Astrocyte of the spinal cord (primary cell): ENCODE measurements around the gene KIF17.
A peak's percentile ranks its signal among the peaks of the same experiment; 100 is the strongest.
"Not testable (repeated sequence)": the region's sequence is repeated elsewhere in the genome, so short reads cannot be mapped to it uniquely, and the experiment has no call there.

ENCODE experiments used
- DNase-seq: peaks from one replicate; pipeline ENCODE4 v3.0.0; 2011; ENCODE audit warnings: low read depth, low spot score
- H3K4me3 ChIP-seq: 2 replicates; pipeline ENCODE4 v1.5.1; 2011; ENCODE audit warnings: low read depth, mild to moderate bottlenecking, low read length, moderate library complexity
- in situ Hi-C: cut with HindIII; loops from 2 replicates; pipeline ENCODE4 v1.10.0; 2017; ENCODE audit warnings: low sequenced_read_pairs
- TF ChIP-seq, protein P1 (sequence below): IDR thresholded peaks from 2 replicates; pipeline ENCODE4 v1.5.1; 2012; ENCODE audit warnings: low read depth, mild to moderate bottlenecking, low read length, inconsistent platforms

Gene KIF17

GRCh38 chr1:20719261-20719660 is 1.5 kb upstream of the KIF17 start:
- no peak overlapping the region for H3K4me3 ChIP-seq
- in situ Hi-C loops: no loop called here
- no peak for DNase-seq
- TF ChIP-seq, protein P1, sequence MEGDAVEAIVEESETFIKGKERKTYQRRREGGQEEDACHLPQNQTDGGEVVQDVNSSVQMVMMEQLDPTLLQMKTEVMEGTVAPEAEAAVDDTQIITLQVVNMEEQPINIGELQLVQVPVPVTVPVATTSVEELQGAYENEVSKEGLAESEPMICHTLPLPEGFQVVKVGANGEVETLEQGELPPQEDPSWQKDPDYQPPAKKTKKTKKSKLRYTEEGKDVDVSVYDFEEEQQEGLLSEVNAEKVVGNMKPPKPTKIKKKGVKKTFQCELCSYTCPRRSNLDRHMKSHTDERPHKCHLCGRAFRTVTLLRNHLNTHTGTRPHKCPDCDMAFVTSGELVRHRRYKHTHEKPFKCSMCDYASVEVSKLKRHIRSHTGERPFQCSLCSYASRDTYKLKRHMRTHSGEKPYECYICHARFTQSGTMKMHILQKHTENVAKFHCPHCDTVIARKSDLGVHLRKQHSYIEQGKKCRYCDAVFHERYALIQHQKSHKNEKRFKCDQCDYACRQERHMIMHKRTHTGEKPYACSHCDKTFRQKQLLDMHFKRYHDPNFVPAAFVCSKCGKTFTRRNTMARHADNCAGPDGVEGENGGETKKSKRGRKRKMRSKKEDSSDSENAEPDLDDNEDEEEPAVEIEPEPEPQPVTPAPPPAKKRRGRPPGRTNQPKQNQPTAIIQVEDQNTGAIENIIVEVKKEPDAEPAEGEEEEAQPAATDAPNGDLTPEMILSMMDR: no peak

DNA sequence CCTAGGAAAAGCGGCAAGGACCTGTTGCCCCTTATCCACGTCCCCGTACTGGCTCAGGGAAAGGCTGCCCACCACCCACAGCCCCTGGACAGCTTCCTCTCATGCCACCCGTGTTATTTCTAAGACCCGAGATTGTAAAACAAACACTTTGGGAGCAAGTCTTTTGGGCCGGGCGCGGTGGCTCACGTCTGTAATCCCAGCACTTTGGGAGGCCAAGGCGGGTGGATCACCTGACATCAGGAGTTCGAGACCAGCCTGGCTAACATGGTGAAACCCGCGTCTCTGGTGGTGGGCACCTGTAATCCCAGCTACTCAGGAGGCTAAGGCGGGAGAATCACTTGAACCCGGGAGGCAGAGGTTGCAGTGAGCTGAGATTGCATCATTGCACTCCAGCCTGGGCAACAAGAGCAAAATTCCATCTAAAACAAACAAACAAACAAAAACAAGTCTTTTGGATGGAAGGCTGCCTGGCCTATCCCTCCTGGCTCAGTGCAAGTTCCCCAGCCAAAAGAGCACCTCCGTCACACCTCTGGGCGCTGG is 606 bp upstream of the KIF17 start:
- H3K4me3 ChIP-seq: peak overlapping the region; percentile 25
- in situ Hi-C loops: not testable (repeated sequence)

GRCh38 chr1:20716232-20716631 is 1.6 kb downstream of the KIF17 start:
- in situ Hi-C loops: no loop called here
- TF ChIP-seq, protein P1: no peak
- H3K4me3 ChIP-seq: no peak overlapping the region
- no peak for DNase-seq

More for the DNA sequence above, 606 bp upstream of the KIF17 start:
- not testable (repeated sequence) for DNase-seq

DNA sequence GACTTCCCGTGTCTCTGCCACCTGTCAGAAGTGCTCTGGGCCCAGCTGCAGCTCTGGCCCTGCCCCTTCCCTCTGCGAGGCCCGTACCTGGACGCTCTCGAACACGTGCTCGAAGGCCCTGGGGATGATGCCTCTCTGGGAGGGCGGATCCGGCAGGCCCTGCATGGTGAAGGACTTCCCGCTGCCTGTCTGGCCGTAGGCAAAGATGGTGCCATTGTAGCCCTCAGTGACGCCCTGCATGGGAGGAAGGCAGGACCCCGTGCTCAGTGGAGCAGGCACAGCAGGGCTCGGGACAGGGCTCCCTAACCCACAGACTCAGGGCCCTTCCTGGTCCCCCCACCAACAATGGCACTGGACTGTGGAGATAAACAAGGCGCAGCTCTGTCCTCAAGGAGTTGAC is 2.4 kb downstream of the KIF17 start:
- in situ Hi-C loops: no loop called here
- no peak overlapping the region for H3K4me3 ChIP-seq
- DNase-seq: no peak
- TF ChIP-seq, protein P1: no peak

DNA sequence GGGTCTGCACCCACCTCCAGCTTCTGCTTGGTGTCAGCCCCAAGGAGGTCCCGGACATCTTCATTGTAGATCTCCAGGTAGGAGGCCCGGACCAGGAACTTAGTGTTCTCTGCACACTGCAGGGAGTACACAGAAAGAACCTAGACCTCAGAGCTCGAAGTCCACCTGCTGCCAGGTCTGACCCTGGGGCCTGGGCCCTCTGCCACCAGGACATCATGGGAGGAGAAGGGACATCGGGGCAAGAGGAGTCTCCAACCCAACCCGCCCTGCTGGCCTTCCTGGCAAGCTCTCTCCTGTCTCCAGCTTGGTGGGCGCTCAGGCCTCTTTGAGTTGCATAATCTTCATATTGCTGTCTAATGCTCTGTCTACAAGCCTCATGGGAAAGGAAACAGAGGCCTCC is 4.4 kb downstream of the KIF17 start:
- in situ Hi-C loops: no loop called here
- TF ChIP-seq, protein P1: no peak
- H3K4me3 ChIP-seq: no peak overlapping the region
- DNase-seq: no peak

- no peak overlapping the region for H3K4me3 ChIP-seq
- TF ChIP-seq, protein P1: no peak
- in situ Hi-C loops: no loop called here
- no peak for DNase-seq
These were observed 5.6 kb downstream of the KIF17 start for GRCh38 chr1:20712215-20712577.

GRCh38 chr1:20711285-20712214 is 6.3 kb downstream of the KIF17 start:
- TF ChIP-seq, protein P1: no peak
- in situ Hi-C loops: no loop called here
- no peak overlapping the region for H3K4me3 ChIP-seq
- DNase-seq: no peak
